ENCODE measurements around the gene WLS.
"Not testable (repeated sequence)": the region's sequence is repeated elsewhere in the genome, so short reads cannot be mapped to it uniquely, and the experiment has no call there.

The WLS gene

DNA sequence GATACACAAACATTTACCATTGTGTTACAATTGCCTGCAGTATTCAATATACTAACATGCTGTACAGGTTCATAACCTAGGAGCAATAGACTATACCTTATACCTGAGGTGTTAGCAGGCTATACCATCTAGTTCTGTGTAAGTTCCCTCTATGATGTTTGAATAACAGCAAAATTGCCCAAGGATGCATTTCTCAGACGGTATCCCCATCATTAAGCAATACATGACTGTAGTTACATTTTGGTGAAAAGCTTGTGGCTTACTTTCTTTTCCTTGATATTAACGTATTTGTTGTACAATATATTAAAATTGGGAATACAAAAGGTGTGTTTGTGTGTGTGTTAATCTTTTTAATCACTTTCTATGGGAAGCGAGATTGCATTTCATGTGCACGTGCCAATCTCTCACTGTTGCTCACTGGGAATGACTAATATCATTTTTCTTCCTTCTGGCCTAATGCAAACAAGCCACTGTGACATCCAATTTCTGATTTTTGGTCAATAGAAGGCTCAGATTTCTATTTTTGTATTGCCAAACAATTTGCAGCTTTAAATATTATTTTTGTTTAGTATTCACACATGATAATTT is 36.7 kb upstream of the WLS start:
- no peak overlapping the region for H2AFZ ChIP-seq
- no peaks in the 10 kb centered on the region for H3K9me3 ChIP-seq (ENCODE audit: control insufficient read depth, low read length)
- TF ChIP-seq, protein P1, sequence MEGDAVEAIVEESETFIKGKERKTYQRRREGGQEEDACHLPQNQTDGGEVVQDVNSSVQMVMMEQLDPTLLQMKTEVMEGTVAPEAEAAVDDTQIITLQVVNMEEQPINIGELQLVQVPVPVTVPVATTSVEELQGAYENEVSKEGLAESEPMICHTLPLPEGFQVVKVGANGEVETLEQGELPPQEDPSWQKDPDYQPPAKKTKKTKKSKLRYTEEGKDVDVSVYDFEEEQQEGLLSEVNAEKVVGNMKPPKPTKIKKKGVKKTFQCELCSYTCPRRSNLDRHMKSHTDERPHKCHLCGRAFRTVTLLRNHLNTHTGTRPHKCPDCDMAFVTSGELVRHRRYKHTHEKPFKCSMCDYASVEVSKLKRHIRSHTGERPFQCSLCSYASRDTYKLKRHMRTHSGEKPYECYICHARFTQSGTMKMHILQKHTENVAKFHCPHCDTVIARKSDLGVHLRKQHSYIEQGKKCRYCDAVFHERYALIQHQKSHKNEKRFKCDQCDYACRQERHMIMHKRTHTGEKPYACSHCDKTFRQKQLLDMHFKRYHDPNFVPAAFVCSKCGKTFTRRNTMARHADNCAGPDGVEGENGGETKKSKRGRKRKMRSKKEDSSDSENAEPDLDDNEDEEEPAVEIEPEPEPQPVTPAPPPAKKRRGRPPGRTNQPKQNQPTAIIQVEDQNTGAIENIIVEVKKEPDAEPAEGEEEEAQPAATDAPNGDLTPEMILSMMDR (IDR thresholded peaks at IDR 0.05), result no peak
- H3K4me3 ChIP-seq (ENCODE audit: low read depth, low read length), result no peak overlapping the region
- H3K4me2 ChIP-seq (ENCODE audit: low read length), result no peak overlapping the region
- no peak overlapping the region for H3K27ac ChIP-seq
- no peaks in the 10 kb centered on the region for H3K36me3 ChIP-seq (ENCODE audit: control insufficient read depth, insufficient read depth, low read length)
- no peak overlapping the region for H3K9ac ChIP-seq
- H3K27me3 ChIP-seq (ENCODE audit: control insufficient read depth, insufficient read depth, low read length), result no peaks in the 10 kb centered on the region
- no peaks in the 10 kb centered on the region for H3K4me1 ChIP-seq
- H3K79me2 ChIP-seq, result no peaks in the 10 kb centered on the region

GRCh38 chr1:68256824-68257223 is 24.5 kb upstream of the WLS start:
- H3K4me2 ChIP-seq (ENCODE audit: low read length); H3K9ac ChIP-seq; H3K36me3 ChIP-seq (ENCODE audit: control insufficient read depth, insufficient read depth, low read length); H3K27me3 ChIP-seq (ENCODE audit: control insufficient read depth, insufficient read depth, low read length); H2AFZ ChIP-seq; H3K9me3 ChIP-seq (ENCODE audit: control insufficient read depth, low read length); H3K79me2 ChIP-seq; H3K4me3 ChIP-seq (ENCODE audit: low read depth, low read length); H3K4me1 ChIP-seq; H3K27ac ChIP-seq: not testable (repeated sequence)

GRCh38 chr1:68255301-68255700 is 23.0 kb upstream of the WLS start:
- H3K27me3 ChIP-seq (ENCODE audit: control insufficient read depth, insufficient read depth, low read length), result no peaks in the 10 kb centered on the region
- H3K4me1 ChIP-seq, result no peaks in the 10 kb centered on the region
- no peak overlapping the region for H3K27ac ChIP-seq
- H3K36me3 ChIP-seq (ENCODE audit: control insufficient read depth, insufficient read depth, low read length), result no peaks in the 10 kb centered on the region
- no peaks in the 10 kb centered on the region for H3K79me2 ChIP-seq
- H3K9ac ChIP-seq, result no peak overlapping the region
- no peak overlapping the region for H2AFZ ChIP-seq
- no peak overlapping the region for H3K4me3 ChIP-seq (ENCODE audit: low read depth, low read length)
- no peak overlapping the region for H3K4me2 ChIP-seq (ENCODE audit: low read length)
- TF ChIP-seq, protein P1 (IDR thresholded peaks at IDR 0.05), result no peak
- H3K9me3 ChIP-seq (ENCODE audit: control insufficient read depth, low read length), result no peaks in the 10 kb centered on the region

- Histone ChIP-seq H3K9me3 (ENCODE audit: control insufficient read depth, low read length) (no peaks in the 10 kb centered on the region), H3K4me3 (ENCODE audit: low read depth, low read length) (no peak overlapping the region), H3K27me3 (ENCODE audit: control insufficient read depth, insufficient read depth, low read length) (no peaks in the 10 kb centered on the region), H3K79me2 (no peaks in the 10 kb centered on the region), H3K36me3 (ENCODE audit: control insufficient read depth, insufficient read depth, low read length) (no peaks in the 10 kb centered on the region), H3K4me2 (ENCODE audit: low read length) (no peak overlapping the region), H3K27ac (no peak overlapping the region), H2AFZ (no peak overlapping the region), H3K4me1 (no peaks in the 10 kb centered on the region), H3K9ac (no peak overlapping the region)
- TF ChIP-seq, protein P1 (IDR thresholded peaks at IDR 0.05), result no peak
Measured at GRCh38 chr1:68254667-68255226, 22.4 kb upstream of the WLS start.

DNA sequence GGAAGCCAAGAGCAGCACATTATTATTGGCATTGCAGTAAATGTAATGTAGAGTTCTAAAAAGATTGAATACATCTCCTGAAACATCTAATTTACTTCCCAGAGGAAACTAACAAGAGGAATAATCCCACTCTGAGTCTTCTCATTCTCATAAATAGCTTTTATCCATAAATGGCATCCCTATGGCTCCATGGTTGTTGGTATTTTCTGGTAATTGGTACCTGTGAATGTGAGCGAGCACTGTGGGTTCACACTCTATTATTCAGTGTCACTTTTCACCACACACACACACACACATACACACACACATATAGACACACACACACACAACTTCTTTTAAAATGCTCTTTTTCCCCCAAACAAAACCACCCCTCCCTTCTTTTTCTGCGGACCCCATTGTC is 4.7 kb upstream of the WLS start:
- H3K4me1 ChIP-seq, result no peaks in the 10 kb centered on the region
- no peaks in the 10 kb centered on the region for H3K27me3 ChIP-seq (ENCODE audit: control insufficient read depth, insufficient read depth, low read length)
- H2AFZ ChIP-seq, result no peak overlapping the region
- no peak overlapping the region for H3K9ac ChIP-seq
- no peak overlapping the region for H3K4me3 ChIP-seq (ENCODE audit: low read depth, low read length)
- H3K9me3 ChIP-seq (ENCODE audit: control insufficient read depth, low read length), result no peaks in the 10 kb centered on the region
- H3K4me2 ChIP-seq (ENCODE audit: low read length), result no peak overlapping the region
- H3K27ac ChIP-seq, result no peak overlapping the region
- H3K79me2 ChIP-seq, result no peaks in the 10 kb centered on the region
- TF ChIP-seq, protein P1 (IDR thresholded peaks at IDR 0.05), result no peak
- H3K36me3 ChIP-seq (ENCODE audit: control insufficient read depth, insufficient read depth, low read length), result no peaks in the 10 kb centered on the region

Measured in parathyroid adenoma (tissue), 2 donors.